K562 (cell line): ENCODE results near the gene ITGAL. TPM values are rescaled to one million over a fixed set of nuclear protein-coding genes. Genes with fewer than 3 reads are reported as not detected.

Source experiments
- ETV6 ChIP-seq, 3 experiments: fragments of 150-350 bp in 1 of 3; sonication (generic) in 1 of 3; formaldehyde crosslinking in 1 of 3; IDR thresholded peaks; 2 replicates each; pipeline versions ENCODE4 v1.6.1 to v1.8.0; 2014 to 2022; ENCODE audit warnings: borderline replicate concordance in 2 of 3, low read depth in 2 of 3, antibody characterized with exemption in 1 of 3, low read length in 1 of 3, mild to moderate bottlenecking in 1 of 3, missing genetic modification reagents in 1 of 3
- RBFOX2 ChIP-seq: fragments of 200-400 bp; formaldehyde crosslinking; IDR thresholded peaks from 2 replicates; pipeline ENCODE4 v1.6.1; 2017; ENCODE audit warnings: low read depth, mild to moderate bottlenecking, low read length, moderate library complexity
- SNRNP70 ChIP-seq: fragments of 200-400 bp; formaldehyde crosslinking; optimal IDR thresholded peaks from 2 replicates; pipeline ENCODE3; 2017; ENCODE audit warnings: low read depth, low read length
- ZNF431 ChIP-seq: sonication (generic); formaldehyde crosslinking; IDR thresholded peaks from 2 replicates; pipeline ENCODE4 v1.8.0; 2022; ENCODE audit warnings: mild to moderate bottlenecking, missing genetic modification reagents
- polyA plus RNA-seq, 8 experiments: library from polyadenylated mRNA; depleted of rRNA in 4 of 8; stranded (reverse) in 5 of 8; unstranded in 3 of 8; fragments of >200 nt; fragmentation: Nextera tagmentation in 2 of 8; fragmentation: Illumina TruSeq in 1 of 8; extraction: Ambion mirVana in 2 of 8; extraction: Trizol in 1 of 8; gene quantifications; 2 replicates each; pipeline versions ENCODE4 v1.2.1 to v1.2.3, GENCODE V29; 2011 to 2014; ENCODE audit warnings: inconsistent platforms in 1 of 8, missing spikeins in 1 of 8
- total RNA-seq, 7 experiments: library from RNA; depleted of rRNA in 6 of 7; stranded (reverse); fragments of >200 nt in 6 of 7; fragmentation: Illumina TruSeq in 2 of 7; extraction: Trizol in 2 of 7; gene quantifications; 2 replicates each; pipeline versions ENCODE4 v1.2.1 to v1.2.3, GENCODE V29; 2011 to 2021; ENCODE audit warnings: low replicate concordance in 1 of 7
- TF ChIP-seq, protein P1 (sequence below): fragments of 250-450 bp; sonication (Bioruptor Pico); IDR thresholded peaks from 2 replicates; pipeline ENCODE4 v1.4.0; 2020
- TF ChIP-seq, protein P2 (sequence below): fragments of 200-800 bp; sonication (Bioruptor generic); IDR thresholded peaks from 2 replicates; pipeline ENCODE4 v1.6.1; 2017; ENCODE audit warnings: missing genetic modification characterization, missing compliant biosample characterization
- TF ChIP-seq, protein P3 (sequence below), 3 experiments: fragments of 200-800 bp in 1 of 3; fragments of 250-450 bp in 1 of 3; fragments of 450-650 bp in 1 of 3; sonication (Bioruptor Pico) in 1 of 3; sonication (Bioruptor generic) in 1 of 3; formaldehyde crosslinking in 1 of 3; IDR thresholded peaks; 2 replicates each; pipeline versions ENCODE4 v1.6.1 to v1.8.0; 2016 to 2022; ENCODE audit warnings: mild to moderate bottlenecking in 2 of 3, missing genetic modification characterization in 2 of 3, missing compliant biosample characterization in 1 of 3, moderate library complexity in 1 of 3
- TF ChIP-seq, protein P4 (sequence below): sonication (generic); formaldehyde crosslinking; IDR thresholded peaks from 2 replicates; pipeline ENCODE4 v1.8.1; 2022; ENCODE audit warnings: missing genetic modification reagents

Gene ITGAL
- total and polyA plus RNA-seq, 9 of the 15 experiments (the other 6 are each of a cell fraction or from before 2014, with no cell fraction given), result 0.01 to 0.53 TPM; not detected in 7

DNA sequence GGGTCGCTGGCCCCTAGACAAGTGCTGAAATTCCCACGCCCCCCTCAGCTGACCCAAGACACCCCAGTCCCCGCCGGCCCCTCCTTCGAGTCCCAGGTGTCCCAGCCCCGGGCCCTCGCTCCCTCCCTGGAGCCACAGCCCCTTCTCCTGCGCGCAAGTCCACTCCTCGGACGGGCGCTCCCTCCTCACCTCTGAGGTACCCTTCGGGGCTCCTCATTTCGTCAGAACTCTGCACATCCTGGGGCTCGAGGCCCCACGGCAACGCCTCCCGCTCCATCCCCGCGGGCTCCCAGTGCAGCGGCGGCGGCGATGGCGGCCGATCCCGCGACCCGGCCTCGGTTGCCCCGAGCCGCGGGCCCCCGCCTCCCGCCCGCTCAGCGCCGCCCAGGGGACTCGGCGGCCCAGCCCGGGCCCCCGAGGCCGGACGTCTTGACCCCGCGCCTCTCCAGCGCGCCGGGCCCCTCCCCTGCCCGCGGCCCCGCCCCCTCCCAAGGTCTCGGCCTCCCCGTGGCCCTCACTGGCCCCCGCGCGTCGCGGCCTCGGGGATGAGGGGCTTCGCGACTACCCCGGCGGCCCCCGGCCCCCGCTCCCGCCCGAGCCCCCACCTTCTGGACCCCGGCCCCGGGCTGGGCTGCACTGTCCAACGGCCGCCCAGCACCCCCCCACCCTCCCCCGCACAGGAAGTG lies 53.7 kb downstream of the ITGAL start, which contains the start of gene ZNF768 (continued):
- TF ChIP-seq, protein P1, sequence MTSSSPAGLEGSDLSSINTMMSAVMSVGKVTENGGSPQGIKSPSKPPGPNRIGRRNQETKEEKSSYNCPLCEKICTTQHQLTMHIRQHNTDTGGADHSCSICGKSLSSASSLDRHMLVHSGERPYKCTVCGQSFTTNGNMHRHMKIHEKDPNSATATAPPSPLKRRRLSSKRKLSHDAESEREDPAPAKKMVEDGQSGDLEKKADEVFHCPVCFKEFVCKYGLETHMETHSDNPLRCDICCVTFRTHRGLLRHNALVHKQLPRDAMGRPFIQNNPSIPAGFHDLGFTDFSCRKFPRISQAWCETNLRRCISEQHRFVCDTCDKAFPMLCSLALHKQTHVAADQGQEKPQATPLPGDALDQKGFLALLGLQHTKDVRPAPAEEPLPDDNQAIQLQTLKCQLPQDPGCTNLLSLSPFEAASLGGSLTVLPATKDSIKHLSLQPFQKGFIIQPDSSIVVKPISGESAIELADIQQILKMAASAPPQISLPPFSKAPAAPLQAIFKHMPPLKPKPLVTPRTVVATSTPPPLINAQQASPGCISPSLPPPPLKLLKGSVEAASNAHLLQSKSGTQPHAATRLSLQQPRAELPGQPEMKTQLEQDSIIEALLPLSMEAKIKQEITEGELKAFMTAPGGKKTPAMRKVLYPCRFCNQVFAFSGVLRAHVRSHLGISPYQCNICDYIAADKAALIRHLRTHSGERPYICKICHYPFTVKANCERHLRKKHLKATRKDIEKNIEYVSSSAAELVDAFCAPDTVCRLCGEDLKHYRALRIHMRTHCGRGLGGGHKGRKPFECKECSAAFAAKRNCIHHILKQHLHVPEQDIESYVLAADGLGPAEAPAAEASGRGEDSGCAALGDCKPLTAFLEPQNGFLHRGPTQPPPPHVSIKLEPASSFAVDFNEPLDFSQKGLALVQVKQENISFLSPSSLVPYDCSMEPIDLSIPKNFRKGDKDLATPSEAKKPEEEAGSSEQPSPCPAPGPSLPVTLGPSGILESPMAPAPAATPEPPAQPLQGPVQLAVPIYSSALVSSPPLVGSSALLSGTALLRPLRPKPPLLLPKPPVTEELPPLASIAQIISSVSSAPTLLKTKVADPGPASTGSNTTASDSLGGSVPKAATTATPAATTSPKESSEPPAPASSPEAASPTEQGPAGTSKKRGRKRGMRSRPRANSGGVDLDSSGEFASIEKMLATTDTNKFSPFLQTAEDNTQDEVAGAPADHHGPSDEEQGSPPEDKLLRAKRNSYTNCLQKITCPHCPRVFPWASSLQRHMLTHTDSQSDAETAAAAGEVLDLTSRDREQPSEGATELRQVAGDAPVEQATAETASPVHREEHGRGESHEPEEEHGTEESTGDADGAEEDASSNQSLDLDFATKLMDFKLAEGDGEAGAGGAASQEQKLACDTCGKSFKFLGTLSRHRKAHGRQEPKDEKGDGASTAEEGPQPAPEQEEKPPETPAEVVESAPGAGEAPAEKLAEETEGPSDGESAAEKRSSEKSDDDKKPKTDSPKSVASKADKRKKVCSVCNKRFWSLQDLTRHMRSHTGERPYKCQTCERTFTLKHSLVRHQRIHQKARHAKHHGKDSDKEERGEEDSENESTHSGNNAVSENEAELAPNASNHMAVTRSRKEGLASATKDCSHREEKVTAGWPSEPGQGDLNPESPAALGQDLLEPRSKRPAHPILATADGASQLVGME (CRISPR knock-in tag), result no peak
- TF ChIP-seq, protein P2, sequence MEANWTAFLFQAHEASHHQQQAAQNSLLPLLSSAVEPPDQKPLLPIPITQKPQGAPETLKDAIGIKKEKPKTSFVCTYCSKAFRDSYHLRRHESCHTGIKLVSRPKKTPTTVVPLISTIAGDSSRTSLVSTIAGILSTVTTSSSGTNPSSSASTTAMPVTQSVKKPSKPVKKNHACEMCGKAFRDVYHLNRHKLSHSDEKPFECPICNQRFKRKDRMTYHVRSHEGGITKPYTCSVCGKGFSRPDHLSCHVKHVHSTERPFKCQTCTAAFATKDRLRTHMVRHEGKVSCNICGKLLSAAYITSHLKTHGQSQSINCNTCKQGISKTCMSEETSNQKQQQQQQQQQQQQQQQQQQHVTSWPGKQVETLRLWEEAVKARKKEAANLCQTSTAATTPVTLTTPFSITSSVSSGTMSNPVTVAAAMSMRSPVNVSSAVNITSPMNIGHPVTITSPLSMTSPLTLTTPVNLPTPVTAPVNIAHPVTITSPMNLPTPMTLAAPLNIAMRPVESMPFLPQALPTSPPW (CRISPR knock-in tag), result no peak
- no peak for TF ChIP-seq RBFOX2
- TF ChIP-seq, protein P3, sequence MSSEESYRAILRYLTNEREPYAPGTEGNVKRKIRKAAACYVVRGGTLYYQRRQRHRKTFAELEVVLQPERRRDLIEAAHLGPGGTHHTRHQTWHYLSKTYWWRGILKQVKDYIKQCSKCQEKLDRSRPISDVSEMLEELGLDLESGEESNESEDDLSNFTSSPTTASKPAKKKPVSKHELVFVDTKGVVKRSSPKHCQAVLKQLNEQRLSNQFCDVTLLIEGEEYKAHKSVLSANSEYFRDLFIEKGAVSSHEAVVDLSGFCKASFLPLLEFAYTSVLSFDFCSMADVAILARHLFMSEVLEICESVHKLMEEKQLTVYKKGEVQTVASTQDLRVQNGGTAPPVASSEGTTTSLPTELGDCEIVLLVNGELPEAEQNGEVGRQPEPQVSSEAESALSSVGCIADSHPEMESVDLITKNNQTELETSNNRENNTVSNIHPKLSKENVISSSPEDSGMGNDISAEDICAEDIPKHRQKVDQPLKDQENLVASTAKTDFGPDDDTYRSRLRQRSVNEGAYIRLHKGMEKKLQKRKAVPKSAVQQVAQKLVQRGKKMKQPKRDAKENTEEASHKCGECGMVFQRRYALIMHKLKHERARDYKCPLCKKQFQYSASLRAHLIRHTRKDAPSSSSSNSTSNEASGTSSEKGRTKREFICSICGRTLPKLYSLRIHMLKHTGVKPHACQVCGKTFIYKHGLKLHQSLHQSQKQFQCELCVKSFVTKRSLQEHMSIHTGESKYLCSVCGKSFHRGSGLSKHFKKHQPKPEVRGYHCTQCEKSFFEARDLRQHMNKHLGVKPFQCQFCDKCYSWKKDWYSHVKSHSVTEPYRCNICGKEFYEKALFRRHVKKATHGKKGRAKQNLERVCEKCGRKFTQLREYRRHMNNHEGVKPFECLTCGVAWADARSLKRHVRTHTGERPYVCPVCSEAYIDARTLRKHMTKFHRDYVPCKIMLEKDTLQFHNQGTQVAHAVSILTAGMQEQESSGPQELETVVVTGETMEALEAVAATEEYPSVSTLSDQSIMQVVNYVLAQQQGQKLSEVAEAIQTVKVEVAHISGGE (CRISPR knock-in tag; IDR thresholded peaks at IDR 0.05), result peak in 1 of 3 experiments; percentile 65; a peak in 1 of 6 replicates
- TF ChIP-seq ETV6 (IDR thresholded peaks at IDR 0.05; ENCODE audit: borderline replicate concordance in 1 of 2, low read depth in 2 of 2, low read length in 1 of 2), result no peak
- TF ChIP-seq ETV6 (CRISPR knock-in tag; IDR thresholded peaks at IDR 0.05; ENCODE audit: borderline replicate concordance), result no peak
- TF ChIP-seq, protein P4, sequence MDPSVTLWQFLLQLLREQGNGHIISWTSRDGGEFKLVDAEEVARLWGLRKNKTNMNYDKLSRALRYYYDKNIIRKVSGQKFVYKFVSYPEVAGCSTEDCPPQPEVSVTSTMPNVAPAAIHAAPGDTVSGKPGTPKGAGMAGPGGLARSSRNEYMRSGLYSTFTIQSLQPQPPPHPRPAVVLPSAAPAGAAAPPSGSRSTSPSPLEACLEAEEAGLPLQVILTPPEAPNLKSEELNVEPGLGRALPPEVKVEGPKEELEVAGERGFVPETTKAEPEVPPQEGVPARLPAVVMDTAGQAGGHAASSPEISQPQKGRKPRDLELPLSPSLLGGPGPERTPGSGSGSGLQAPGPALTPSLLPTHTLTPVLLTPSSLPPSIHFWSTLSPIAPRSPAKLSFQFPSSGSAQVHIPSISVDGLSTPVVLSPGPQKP (CRISPR knock-in tag), result no peak
- TF ChIP-seq ZNF431 (CRISPR knock-in tag), result no peak
- TF ChIP-seq SNRNP70, result no peak
- TF ChIP-seq, all 486 proteins: peak for 45
